DND-41 (cell line): ENCODE results near the gene STARD8.

ENCODE experiments used
- ATAC-seq: fragments of 200-7000 bp; cut with Tn5 transposase; 3 replicates; pipeline ENCODE4 v1.9.1; 2021; ENCODE audit warnings: low read depth; ENCODE audit not compliant: insufficient read depth
- DNase-seq: peaks from one replicate; pipeline ENCODE4 v3.0.0-alpha.2; 2020
- H2AFZ ChIP-seq: 2 replicates; pipeline ENCODE4 v1.6.0; 2012; ENCODE audit warnings: low read depth, low read length
- H3K27ac ChIP-seq: 2 replicates; pipeline ENCODE4 v1.5.1; 2012; ENCODE audit warnings: low read length, inconsistent platforms
- H3K27me3 ChIP-seq: fragments of 200-600 bp; sonication (generic); 2 replicates; pipeline ENCODE4 v1.6.0; 2012; ENCODE audit warnings: low read length, mild to moderate bottlenecking, inconsistent platforms; ENCODE audit not compliant: insufficient read depth, poor library complexity
- H3K36me3 ChIP-seq: 2 replicates; pipeline ENCODE4 v1.5.1; 2012; ENCODE audit warnings: low read length, inconsistent platforms; ENCODE audit not compliant: insufficient read depth
- H3K4me1 ChIP-seq: 2 replicates; pipeline ENCODE4 v1.5.1; 2012; ENCODE audit warnings: mild to moderate bottlenecking, low read length; ENCODE audit not compliant: insufficient read depth
- H3K4me2 ChIP-seq: 2 replicates; pipeline ENCODE4 v1.6.0; 2012; ENCODE audit warnings: mild to moderate bottlenecking, moderate library complexity, low read length, inconsistent platforms; ENCODE audit not compliant: insufficient read depth
- H3K4me3 ChIP-seq, 2 experiments: fragments of 200-600 bp in 1 of 2; shearing (Covaris generic) in 1 of 2; 2 replicates each; pipeline ENCODE4 v1.5.1; 2012 to 2016; ENCODE audit warnings: inconsistent platforms in 2 of 2, low read length in 2 of 2, mild to moderate bottlenecking in 2 of 2, low read depth in 1 of 2, moderate library complexity in 1 of 2
- H3K79me2 ChIP-seq: 2 replicates; pipeline ENCODE4 v1.6.0; 2012; ENCODE audit warnings: low read length, inconsistent platforms; ENCODE audit not compliant: insufficient read depth
- H3K9ac ChIP-seq: 2 replicates; pipeline ENCODE4 v1.6.0; 2012; ENCODE audit warnings: low read depth, mild to moderate bottlenecking, inconsistent platforms, low read length, moderate library complexity
- H3K9me3 ChIP-seq: 2 replicates; pipeline ENCODE4 v1.5.1; 2012; ENCODE audit warnings: low read length, moderate library complexity, mild to moderate bottlenecking, inconsistent platforms; ENCODE audit not compliant: insufficient read depth, severe bottlenecking
- H4K20me1 ChIP-seq: 2 replicates; pipeline ENCODE4 v1.6.0; 2012; ENCODE audit warnings: low read length; ENCODE audit not compliant: insufficient read depth
- EZH2 ChIP-seq: IDR thresholded peaks from 3 replicates; pipeline ENCODE4 v1.6.1; 2012; ENCODE audit warnings: borderline replicate concordance, low read depth, mild to moderate bottlenecking, moderate library complexity, low read length, inconsistent platforms; ENCODE audit not compliant: severe bottlenecking
- TF ChIP-seq, protein P1 (sequence below): IDR thresholded peaks from 2 replicates; pipeline ENCODE4 v1.5.1; 2012; ENCODE audit warnings: borderline replicate concordance, low read length, moderate library complexity, mild to moderate bottlenecking; ENCODE audit not compliant: poor library complexity, severe bottlenecking; ENCODE audit errors: extremely low read depth

Gene STARD8

DNA sequence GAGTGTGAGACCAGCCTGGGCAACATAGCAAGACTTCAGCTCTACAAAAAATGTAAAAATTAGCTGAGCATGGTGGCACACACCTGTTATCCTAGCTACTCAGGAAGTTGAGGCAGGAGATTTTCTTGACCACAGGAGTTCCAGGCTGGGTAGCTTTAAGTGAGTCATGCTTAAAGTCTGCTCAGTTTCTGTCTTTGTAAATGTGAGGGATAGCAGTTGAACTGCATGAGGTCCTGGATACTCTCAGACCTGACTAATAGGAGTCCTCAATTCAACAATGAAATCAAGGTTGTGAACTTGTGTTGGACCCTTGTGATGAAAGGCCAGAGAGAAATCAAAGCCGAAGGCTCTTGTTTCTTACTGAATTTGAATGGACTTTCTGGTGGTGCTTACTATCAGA lies 45.2 kb downstream of the STARD8 start:
- H3K27ac ChIP-seq, result no peak overlapping the region
- no peak overlapping the region for H3K4me2 ChIP-seq
- H2AFZ ChIP-seq, result no peak overlapping the region
- TF ChIP-seq, protein P1, sequence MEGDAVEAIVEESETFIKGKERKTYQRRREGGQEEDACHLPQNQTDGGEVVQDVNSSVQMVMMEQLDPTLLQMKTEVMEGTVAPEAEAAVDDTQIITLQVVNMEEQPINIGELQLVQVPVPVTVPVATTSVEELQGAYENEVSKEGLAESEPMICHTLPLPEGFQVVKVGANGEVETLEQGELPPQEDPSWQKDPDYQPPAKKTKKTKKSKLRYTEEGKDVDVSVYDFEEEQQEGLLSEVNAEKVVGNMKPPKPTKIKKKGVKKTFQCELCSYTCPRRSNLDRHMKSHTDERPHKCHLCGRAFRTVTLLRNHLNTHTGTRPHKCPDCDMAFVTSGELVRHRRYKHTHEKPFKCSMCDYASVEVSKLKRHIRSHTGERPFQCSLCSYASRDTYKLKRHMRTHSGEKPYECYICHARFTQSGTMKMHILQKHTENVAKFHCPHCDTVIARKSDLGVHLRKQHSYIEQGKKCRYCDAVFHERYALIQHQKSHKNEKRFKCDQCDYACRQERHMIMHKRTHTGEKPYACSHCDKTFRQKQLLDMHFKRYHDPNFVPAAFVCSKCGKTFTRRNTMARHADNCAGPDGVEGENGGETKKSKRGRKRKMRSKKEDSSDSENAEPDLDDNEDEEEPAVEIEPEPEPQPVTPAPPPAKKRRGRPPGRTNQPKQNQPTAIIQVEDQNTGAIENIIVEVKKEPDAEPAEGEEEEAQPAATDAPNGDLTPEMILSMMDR, result no peak
- TF ChIP-seq EZH2, result no peak
- H3K27me3 ChIP-seq, result no peaks in the 10 kb centered on the region
- no peak overlapping the region for H3K9ac ChIP-seq
- H3K4me1 ChIP-seq, result no peaks in the 10 kb centered on the region
- no peak overlapping the region for H3K4me3 ChIP-seq
- no peaks in the 10 kb centered on the region for H3K79me2 ChIP-seq
- H4K20me1 ChIP-seq, result no peaks in the 10 kb centered on the region
- ATAC-seq (no peak), DNase-seq (no peak)
- no peaks in the 10 kb centered on the region for H3K9me3 ChIP-seq
- no peaks in the 10 kb centered on the region for H3K36me3 ChIP-seq

DNA sequence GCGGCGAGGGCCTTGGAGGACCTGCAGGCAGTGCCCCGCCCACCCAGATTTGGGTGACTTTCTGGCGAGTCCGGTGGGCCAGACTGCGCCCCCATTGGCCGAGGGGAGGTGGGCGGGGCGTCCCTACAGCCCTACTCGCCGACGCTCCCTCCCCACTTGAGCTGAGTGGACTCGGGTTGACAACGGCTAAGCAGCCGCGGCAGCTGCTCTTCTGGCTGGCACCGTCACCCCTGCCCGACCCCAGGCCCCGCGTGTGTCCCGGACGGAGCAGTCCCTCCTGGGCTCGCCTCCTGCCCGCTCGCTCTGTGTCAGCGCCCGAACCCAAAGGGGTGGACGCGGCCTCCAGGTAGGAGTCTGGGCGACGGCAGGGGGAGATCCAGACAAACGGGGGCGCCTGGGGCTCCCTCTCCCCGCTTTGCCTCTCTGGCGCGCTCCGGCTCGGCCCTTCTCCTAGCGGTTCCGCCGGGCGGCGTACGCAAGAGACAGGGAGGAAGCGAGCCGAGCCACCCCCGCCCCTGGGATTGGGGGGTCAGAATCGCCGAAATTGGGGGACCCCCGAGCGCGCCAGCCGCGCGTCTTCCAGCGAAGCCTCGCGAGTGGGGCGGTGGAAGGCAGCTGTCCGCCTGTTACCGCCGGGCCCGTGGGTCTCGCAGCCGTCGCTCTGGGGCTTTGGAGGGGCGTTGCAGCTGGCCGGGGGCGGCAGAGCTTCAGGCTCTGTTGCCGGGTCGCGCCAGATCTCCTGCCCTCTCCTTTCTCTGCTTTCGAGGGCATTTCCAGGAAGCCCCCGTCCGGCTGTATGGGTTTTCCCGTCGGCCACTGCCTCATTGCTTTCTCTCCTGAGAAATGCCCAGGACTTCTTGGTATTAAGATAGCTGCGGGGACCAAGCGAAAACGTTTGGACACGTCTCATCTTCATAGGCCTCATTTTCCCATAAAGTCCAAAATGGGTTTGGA lies 46.3 kb downstream of the STARD8 start:
- TF ChIP-seq, protein P1, result no peak
- H3K27ac ChIP-seq, result no peak overlapping the region
- no peak for DNase-seq

DNA sequence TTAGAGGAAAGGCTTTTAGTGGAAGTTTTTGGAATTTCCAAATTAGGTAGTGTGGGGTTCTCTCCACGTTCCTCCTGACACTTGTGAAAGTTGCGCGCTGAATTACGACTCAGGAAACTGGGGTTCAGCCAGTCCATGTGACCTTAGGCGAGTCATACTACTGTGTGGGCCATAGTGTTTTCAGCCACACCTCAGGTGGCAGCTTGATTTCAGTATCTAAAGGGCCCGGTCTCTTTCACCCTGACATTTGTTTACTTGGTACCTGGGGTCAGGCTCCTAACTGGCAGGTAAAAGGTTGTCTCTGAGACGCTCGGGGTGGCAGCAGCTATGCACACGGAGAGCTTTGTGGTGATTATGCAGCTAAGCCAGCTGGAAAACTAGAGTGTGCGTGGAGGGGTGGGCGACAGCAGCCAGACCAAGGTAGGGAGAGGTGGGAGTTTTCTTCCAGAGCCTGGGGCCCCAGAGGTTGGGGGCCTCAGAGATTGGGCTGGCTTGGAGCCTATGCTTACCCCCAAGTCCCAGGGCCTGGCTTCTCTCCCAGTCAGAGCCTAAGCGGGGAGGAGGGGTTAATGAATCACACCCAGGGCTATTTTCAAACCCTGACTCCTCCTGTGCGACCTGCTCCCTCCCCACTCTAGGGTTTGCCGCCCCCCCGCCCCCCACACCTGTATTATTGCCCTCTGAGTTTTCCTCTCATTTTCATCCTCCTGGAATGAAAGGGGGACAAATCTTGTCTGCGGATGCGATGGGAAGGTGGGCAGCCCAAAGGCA lies 47.2 kb downstream of the STARD8 start:
- no peak for ATAC-seq
- no peaks in the 10 kb centered on the region for H3K4me1 ChIP-seq
- H3K36me3 ChIP-seq, result no peaks in the 10 kb centered on the region
- no peak for DNase-seq
- H3K27ac ChIP-seq, result no peak overlapping the region
- H3K9me3 ChIP-seq, result no peaks in the 10 kb centered on the region
- H3K4me2 ChIP-seq, result no peak overlapping the region
- no peaks in the 10 kb centered on the region for H4K20me1 ChIP-seq
- H3K9ac ChIP-seq, result no peak overlapping the region
- no peaks in the 10 kb centered on the region for H3K79me2 ChIP-seq
- H3K27me3 ChIP-seq, result no peaks in the 10 kb centered on the region
- no peak overlapping the region for H2AFZ ChIP-seq
- TF ChIP-seq, protein P1, result no peak
- TF ChIP-seq EZH2, result no peak
- no peak overlapping the region for H3K4me3 ChIP-seq

More for the DNA sequence above, 46.3 kb downstream of the STARD8 start:
- no peak for ATAC-seq
- Histone ChIP-seq H3K4me2 (no peak overlapping the region), H3K4me3 (no peak overlapping the region), H4K20me1 (no peaks in the 10 kb centered on the region), H3K79me2 (no peaks in the 10 kb centered on the region), H3K36me3 (no peaks in the 10 kb centered on the region), H2AFZ (no peak overlapping the region), H3K9ac (no peak overlapping the region), H3K9me3 (no peaks in the 10 kb centered on the region), H3K4me1 (no peaks in the 10 kb centered on the region), H3K27me3 (no peaks in the 10 kb centered on the region)
